Sigmoid colon (tissue), 7 donors: ENCODE results near the gene KDM4E. TPM values are rescaled to one million over a fixed set of nuclear protein-coding genes. Genes with fewer than 3 reads are reported as not detected.

Experiments
- DNase-seq: peaks from one replicate; pipeline ENCODE4 v3.0.0-alpha.2; 2019
- H3K27ac ChIP-seq, 4 donors: fragments of 200-600 bp; sonication (generic); one replicate each; pipeline ENCODE4 v1.5.1; 2016 to 2019; ENCODE audit warnings: mild to moderate bottlenecking in 1 of 4
- H3K27me3 ChIP-seq, 3 donors: fragments of 200-600 bp; sonication (generic); one replicate each; pipeline ENCODE4 v1.5.1; 2019; ENCODE audit warnings: mild to moderate bottlenecking in 1 of 3
- H3K36me3 ChIP-seq, 4 donors: fragments of 200-600 bp; sonication (generic); one replicate each; pipeline ENCODE4 v1.5.1; 2016 to 2019
- H3K4me1 ChIP-seq, 4 donors: fragments of 200-600 bp; sonication (generic); one replicate each; pipeline ENCODE4 v1.5.1; 2017 to 2019
- H3K4me3 ChIP-seq, 4 donors: fragments of 200-600 bp; sonication (generic); one replicate each; pipeline ENCODE4 v1.5.1; 2017 to 2019; ENCODE audit warnings: mild to moderate bottlenecking in 2 of 4, moderate library complexity in 1 of 4
- H3K9me3 ChIP-seq, 4 donors: fragments of 200-600 bp in 3 of 4; sonication (generic) in 3 of 4; one replicate each; pipeline versions ENCODE4 v1.5.1 to v1.6.1; 2013 to 2019
- CTCF ChIP-seq, 4 experiments: fragments of 450-650 bp in 3 of 4; fragments of 200-600 bp in 1 of 4; IDR thresholded peaks; one replicate each; pipeline ENCODE4 v1.5.1; 2016 to 2019; ENCODE audit warnings: antibody characterized with exemption in 4 of 4, mild to moderate bottlenecking in 3 of 4, moderate library complexity in 2 of 4
- EP300 ChIP-seq, 4 donors: sonication (generic); formaldehyde crosslinking; IDR thresholded peaks; one replicate each; pipeline ENCODE4 v1.6.1; 2017; ENCODE audit warnings: antibody characterized with exemption in 4 of 4
- POLR2A ChIP-seq, 2 donors: fragments of 450-650 bp; IDR thresholded peaks; one replicate each; pipeline ENCODE4 v1.6.1; 2016; ENCODE audit warnings: antibody characterized with exemption in 2 of 2, mild to moderate bottlenecking in 2 of 2, moderate library complexity in 2 of 2
- POLR2AphosphoS5 ChIP-seq, 4 donors: sonication (generic); formaldehyde crosslinking; IDR thresholded peaks; one replicate each; pipeline ENCODE4 v1.6.1; 2017; ENCODE audit warnings: antibody characterized with exemption in 4 of 4
- WGBS, 2 donors: extraction: QIAGEN DNeasy Blood & Tissue Kit; methylation state at CpG; one replicate each; pipeline ENCODE4 v1.1.7; 2013; 5-methylcytosine and 5-hydroxymethylcytosine counted together
- intact Hi-C: fragments of 100-400 bp; cut with DNase I; formaldehyde crosslinking; loops from one replicate; pipeline ENCODE4 v1.15.1; 2023
- polyA plus RNA-seq, 3 donors: library from polyadenylated mRNA; stranded (reverse); fragments of 200-250 nt; gene quantifications; one replicate each; pipeline ENCODE4 v1.2.3, GENCODE V29; 2013
- total RNA-seq, 4 donors: library from RNA; depleted of rRNA; stranded (reverse); fragments of >200 nt; gene quantifications; one replicate each; pipeline ENCODE4 v1.1.0, GENCODE V29; 2016
- donor health status: healthy with polysubstance abuse.
- donor health status: Bipolar disorder and iron deficiency.
- donor health status: healthy.

The KDM4E gene
- total and polyA plus RNA-seq, 7 donors = not detected

GRCh38 chr11:95057959-95058358 is 32.9 kb downstream of the KDM4E start:
- Histone ChIP-seq H3K4me1 (no peaks in the 10 kb centered on the region), H3K4me3 (no peak overlapping the region), H3K27me3 (peaks cover 0 to 6% (median 0%) of the 10 kb centered on the region in 3 donors), H3K9me3 (no peaks in the 10 kb centered on the region), H3K36me3 (no peaks in the 10 kb centered on the region), H3K27ac (no peak overlapping the region)
- DNase-seq = no peak
- intact Hi-C loops = no loop called here
- TF ChIP-seq EP300 (IDR thresholded peaks at IDR 0.05) = no peak
- TF ChIP-seq POLR2A (IDR thresholded peaks at IDR 0.05) = no peak
- no peak for TF ChIP-seq CTCF (IDR thresholded peaks at IDR 0.05)
- TF ChIP-seq POLR2AphosphoS5 (IDR thresholded peaks at IDR 0.05) = no peak
- WGBS, 2 donors = 95 to 96% methylated on average over 8 of the region's 8 CpGs

DNA sequence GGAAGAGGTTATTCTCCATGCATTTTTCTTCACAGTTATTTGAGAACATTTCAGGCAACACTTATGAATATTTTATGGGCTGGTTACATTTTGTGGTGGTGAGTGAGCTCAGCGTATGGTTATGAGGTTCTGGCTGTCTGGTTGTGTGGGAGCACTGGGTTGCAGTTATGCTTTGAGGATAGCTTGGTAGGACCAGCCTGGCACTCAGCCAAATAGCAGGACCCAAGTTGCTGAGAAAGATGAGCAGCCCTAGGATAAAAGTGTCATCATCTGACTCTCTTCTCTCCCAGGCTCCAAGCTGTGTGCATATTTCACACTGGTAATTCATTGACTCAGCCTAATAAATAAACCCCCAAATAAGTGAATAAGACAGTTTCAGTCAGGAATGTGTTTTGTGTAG is 33.6 kb downstream of the KDM4E start:
- 87 to 95% methylated on average over 1 of the region's 1 CpG for WGBS, 2 donors
- TF ChIP-seq CTCF (IDR thresholded peaks at IDR 0.05) (no peak), POLR2A (IDR thresholded peaks at IDR 0.05) (no peak), POLR2AphosphoS5 (IDR thresholded peaks at IDR 0.05) (no peak), EP300 (IDR thresholded peaks at IDR 0.05) (no peak)
- Histone ChIP-seq H3K9me3 (no peaks in the 10 kb centered on the region), H3K36me3 (no peaks in the 10 kb centered on the region), H3K27me3 (peaks cover 0 to 6% (median 0%) of the 10 kb centered on the region in 3 donors), H3K4me1 (no peaks in the 10 kb centered on the region), H3K4me3 (no peak overlapping the region), H3K27ac (no peak overlapping the region)
- intact Hi-C loops = no loop called here
- DNase-seq = no peak

DNA sequence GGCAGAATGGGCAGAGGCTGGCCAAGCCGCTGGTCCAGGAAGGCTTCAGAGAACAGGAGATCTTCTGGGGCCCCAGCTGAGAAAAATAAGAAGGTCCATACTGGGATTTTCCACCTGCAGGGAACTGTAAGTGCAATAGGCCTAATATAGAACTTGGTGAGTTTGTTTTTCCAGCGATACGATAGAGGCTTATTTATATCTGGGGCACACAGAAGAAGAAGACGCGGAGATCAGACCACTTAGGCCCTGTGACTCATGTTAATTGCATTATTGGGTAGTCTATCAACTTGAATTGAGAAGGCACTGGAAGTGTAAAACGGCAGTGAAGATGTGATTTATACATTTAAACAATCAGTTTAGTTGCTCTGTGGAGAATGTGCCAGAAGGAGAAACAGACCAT is 34.0 kb downstream of the KDM4E start:
- intact Hi-C loops = no loop called here
- Histone ChIP-seq H3K27me3 (peaks cover 0 to 6% (median 0%) of the 10 kb centered on the region in 3 donors), H3K36me3 (no peaks in the 10 kb centered on the region), H3K4me3 (no peak overlapping the region), H3K4me1 (no peaks in the 10 kb centered on the region), H3K27ac (no peak overlapping the region), H3K9me3 (no peaks in the 10 kb centered on the region)
- no peak for TF ChIP-seq POLR2A (IDR thresholded peaks at IDR 0.05)
- TF ChIP-seq CTCF (IDR thresholded peaks at IDR 0.05) = no peak
- no peak for TF ChIP-seq EP300 (IDR thresholded peaks at IDR 0.05)
- TF ChIP-seq POLR2AphosphoS5 (IDR thresholded peaks at IDR 0.05) = no peak
- 83 to 84% methylated on average over 6 of the region's 6 CpGs for WGBS, 2 donors
- DNase-seq = no peak

- intact Hi-C loops = loop anchor here (5.0 to 10.0 kb wide), 5 partner anchors 167 to 722 kb away; partner anchors contain the start of genes AMOTL1, FAM76B and SESN3
- Histone ChIP-seq H3K36me3 (no peaks in the 10 kb centered on the region), H3K27me3 (no peaks in the 10 kb centered on the region), H3K9me3 (no peaks in the 10 kb centered on the region), H3K27ac (no peak overlapping the region), H3K4me3 (no peak overlapping the region), H3K4me1 (peaks cover 0 to 20% (median 17%) of the 10 kb centered on the region in 4 donors)
- WGBS, 2 donors = 96 to 98% methylated on average over 1 of the region's 1 CpG
- TF ChIP-seq EP300 (IDR thresholded peaks at IDR 0.05) (no peak), POLR2AphosphoS5 (IDR thresholded peaks at IDR 0.05) (no peak), POLR2A (IDR thresholded peaks at IDR 0.05) (no peak), CTCF (IDR thresholded peaks at IDR 0.05) (no peak)
- no peak for DNase-seq
Observed at GRCh38 chr11:95065336-95065735, 40.3 kb downstream of the KDM4E start.

- DNase-seq = no peak
- TF ChIP-seq POLR2AphosphoS5 (IDR thresholded peaks at IDR 0.05) = no peak
- H3K9me3 ChIP-seq = no peaks in the 10 kb centered on the region
- WGBS, 2 donors = 0 to 1% methylated on average over 4 of the region's 4 CpGs
- peak within 1 kb of the TSS; percentile 71 to 83 (median 80) for H3K4me3 ChIP-seq
- H3K27ac ChIP-seq = peak within 1 kb of the TSS; percentile 91 to 99 (median 98)
- no peaks in the 10 kb centered on the region for H3K36me3 ChIP-seq
- intact Hi-C loops = loop anchor here (2.0 to 10.0 kb wide), 7 partner anchors 94 to 721 kb away; partner anchors contain the start of genes AMOTL1, CWC15, FAM76B and KDM4D
- no peaks in the 10 kb centered on the region for H3K27me3 ChIP-seq
- peaks cover 0 to 20% (median 17%) of the 10 kb centered on the region in 4 donors for H3K4me1 ChIP-seq
Observed at GRCh38 chr11:95066716-95067038, 41.6 kb downstream of the KDM4E start, which contains the start of gene SRSF8. TSS of gene SRSF8 (plus strand) at chr11:95066919. CDS start at chr11:95067227, 308 bp downstream.
